GOT3 (cell line): ENCODE data around the gene UNC119.

Experiments
- DNase-seq: peaks from one replicate; lab custom pipeline; 2025; ENCODE audit warnings: mixed read lengths; lab: John Stamatoyannopoulos, UW

Gene UNC119

GRCh38 chr17:28498652-28499363 is 53.6 kb downstream of the UNC119 start:
- DNase-seq: no peak

- DNase-seq: no peak
These were observed 54.5 kb downstream of the UNC119 start for GRCh38 chr17:28497931-28498330.
